Parathyroid adenoma (tissue), 2 donors: Measurements from ENCODE around the gene TUBA1C.
"Not testable (repeated sequence)": the region's sequence is repeated elsewhere in the genome, so short reads cannot be mapped to it uniquely, and the experiment has no call there.

Source experiments
- H2AFZ ChIP-seq: fragments of 300-600 bp; sonication (generic); one replicate; pipeline ENCODE4 v1.7.0; 2017; ENCODE audit warnings: antibody characterized with exemption, mild to moderate bottlenecking
- H3K27ac ChIP-seq: fragments of 300-600 bp; sonication (generic); one replicate; pipeline ENCODE4 v1.7.0; 2017
- H3K27me3 ChIP-seq: fragments of 300-600 bp; sonication (generic); one replicate; pipeline ENCODE4 v1.7.0; 2017; ENCODE audit warnings: low read length; ENCODE audit not compliant: control insufficient read depth, insufficient read depth
- H3K36me3 ChIP-seq: fragments of 300-600 bp; sonication (generic); one replicate; pipeline ENCODE4 v1.7.0; 2017; ENCODE audit warnings: low read length; ENCODE audit not compliant: control insufficient read depth, insufficient read depth
- H3K4me1 ChIP-seq: fragments of 300-600 bp; sonication (generic); one replicate; pipeline ENCODE4 v1.7.0; 2017; ENCODE audit warnings: control low read depth
- H3K4me2 ChIP-seq: fragments of 300-600 bp; sonication (generic); one replicate; pipeline ENCODE4 v1.7.0; 2017; ENCODE audit warnings: low read length
- H3K4me3 ChIP-seq: fragments of 300-600 bp; sonication (generic); one replicate; pipeline ENCODE4 v1.7.0; 2017; ENCODE audit warnings: low read depth, low read length
- H3K79me2 ChIP-seq: fragments of 300-600 bp; sonication (generic); one replicate; pipeline ENCODE4 v1.7.0; 2017; ENCODE audit warnings: control low read depth
- H3K9ac ChIP-seq: fragments of 300-600 bp; sonication (generic); one replicate; pipeline ENCODE4 v1.7.0; 2017; ENCODE audit warnings: mild to moderate bottlenecking
- H3K9me3 ChIP-seq: fragments of 300-600 bp; sonication (generic); one replicate; pipeline ENCODE4 v1.7.0; 2017; ENCODE audit warnings: low read length; ENCODE audit not compliant: control insufficient read depth
- CTCF ChIP-seq: fragments of 300-600 bp; sonication (generic); IDR thresholded peaks from one replicate; pipeline ENCODE4 v1.7.0; 2017; ENCODE audit warnings: antibody characterized with exemption, mild to moderate bottlenecking
- donor health status: primary hyperparathyroidism.

Gene TUBA1C

GRCh38 chr12:49253033-49253623 lies 11.8 kb upstream of the TUBA1C start:
- Histone ChIP-seq H3K27ac (no peak overlapping the region), H3K79me2 (no peaks in the 10 kb centered on the region), H2AFZ (no peak overlapping the region), H3K9me3 (no peaks in the 10 kb centered on the region), H3K9ac (no peak overlapping the region), H3K4me1 (no peaks in the 10 kb centered on the region), H3K27me3 (no peaks in the 10 kb centered on the region), H3K4me2 (no peak overlapping the region), H3K36me3 (no peaks in the 10 kb centered on the region), H3K4me3 (no peak overlapping the region)
- TF ChIP-seq CTCF: no peak

- H3K4me2 ChIP-seq, H3K9ac ChIP-seq, H3K27me3 ChIP-seq, H3K36me3 ChIP-seq, H3K27ac ChIP-seq, H3K79me2 ChIP-seq, H3K4me3 ChIP-seq, H2AFZ ChIP-seq, H3K4me1 ChIP-seq, H3K9me3 ChIP-seq: not testable (repeated sequence)
These were observed 9.4 kb upstream of the TUBA1C start for GRCh38 chr12:49255456-49255855.

GRCh38 chr12:49255857-49256637 lies 8.8 kb upstream of the TUBA1C start:
- Histone ChIP-seq H3K4me2 (no peak overlapping the region), H3K36me3 (no peaks in the 10 kb centered on the region), H3K9ac (no peak overlapping the region), H3K4me1 (no peaks in the 10 kb centered on the region), H3K27ac (no peak overlapping the region), H3K79me2 (no peaks in the 10 kb centered on the region), H2AFZ (no peak overlapping the region), H3K4me3 (no peak overlapping the region), H3K9me3 (no peaks in the 10 kb centered on the region), H3K27me3 (no peaks in the 10 kb centered on the region)
- TF ChIP-seq CTCF: no peak

- not testable (repeated sequence) for H3K9ac ChIP-seq, H3K36me3 ChIP-seq, H3K4me2 ChIP-seq, H2AFZ ChIP-seq, H3K9me3 ChIP-seq, H3K27me3 ChIP-seq, H3K27ac ChIP-seq, H3K4me3 ChIP-seq, H3K4me1 ChIP-seq, H3K79me2 ChIP-seq
These were observed 7.2 kb upstream of the TUBA1C start for GRCh38 chr12:49257508-49258184.

GRCh38 chr12:49259452-49259851 lies 5.4 kb upstream of the TUBA1C start:
- Histone ChIP-seq H3K79me2 (no peaks in the 10 kb centered on the region), H3K27me3 (no peaks in the 10 kb centered on the region), H3K9me3 (no peaks in the 10 kb centered on the region), H3K9ac (no peak overlapping the region), H3K27ac (no peak overlapping the region), H3K4me2 (no peak overlapping the region), H3K4me3 (no peak overlapping the region), H2AFZ (no peak overlapping the region), H3K36me3 (no peaks in the 10 kb centered on the region), H3K4me1 (no peaks in the 10 kb centered on the region)
- TF ChIP-seq CTCF: no peak
